Caco-2 (cell line): Measurements from ENCODE around the gene CLK4. TPM values are rescaled to one million over a fixed set of nuclear protein-coding genes. Genes with fewer than 3 reads are reported as not detected.

Source experiments
- BruUV-seq: library from RNA; stranded (reverse); fragments of 400-500 nt; replicated peaks from 2 replicates; lab custom pipeline; 2021; lab: Mats Ljungman, UMichigan
- CTCF ChIA-PET: fragments of 300-600 bp; sonication (Branson Sonifier 250); formaldehyde crosslinking; loops from one replicate; lab custom pipeline; 2022; ENCODE audit warnings: antibody characterized with exemption; lab: Charles Lee
- POLR2A ChIA-PET: fragments of 300-600 bp; sonication (Branson Sonifier 250); formaldehyde crosslinking; loops from one replicate; lab custom pipeline; 2022; ENCODE audit warnings: antibody characterized with exemption; lab: Charles Lee
- DNase-seq, 2 experiments: peaks; one replicate each; pipeline versions ENCODE4 v3.0.0 to v3.0.0-alpha.2; 2020 to 2022
- H3K27me3 ChIP-seq: replicated peaks from 2 replicates; pipeline ENCODE4 v1.6.0; 2011; ENCODE audit warnings: low read length; ENCODE audit not compliant: control insufficient read depth, insufficient read depth
- H3K36me3 ChIP-seq: 2 replicates; pipeline ENCODE4 v1.5.1; 2011; ENCODE audit warnings: low read length; ENCODE audit not compliant: control insufficient read depth, insufficient read depth
- H3K4me1 ChIP-seq: fragments of 250-450 bp; sonication (Bioruptor Pico); 2 replicates; pipeline ENCODE4 v1.5.1; 2020; ENCODE audit warnings: mild to moderate bottlenecking
- H3K4me3 ChIP-seq: 2 replicates; pipeline ENCODE4 v1.5.1; 2011; ENCODE audit warnings: low read depth, mild to moderate bottlenecking, control low read depth, low read length
- H3K9me3 ChIP-seq: fragments of 250-450 bp; sonication (Bioruptor Pico); 2 replicates; pipeline ENCODE4 v1.5.1; 2020; ENCODE audit warnings: mild to moderate bottlenecking, moderate library complexity
- H3K27ac Mint-ChIP-seq: one replicate; pipeline ENCODE4 v1.8.0; 2022; ENCODE audit warnings: mixed read lengths; ENCODE audit not compliant: unreplicated experiment
- H3K27me3 Mint-ChIP-seq: one replicate; pipeline ENCODE4 v1.8.0; 2022; ENCODE audit warnings: mixed read lengths; ENCODE audit not compliant: insufficient read depth, unreplicated experiment
- H3K36me3 Mint-ChIP-seq: one replicate; pipeline ENCODE4 v1.8.0; 2022; ENCODE audit warnings: mild to moderate bottlenecking, mixed read lengths; ENCODE audit not compliant: insufficient read depth, unreplicated experiment
- H3K4me1 Mint-ChIP-seq: one replicate; pipeline ENCODE4 v1.8.0; 2022; ENCODE audit warnings: low read depth, mixed read lengths; ENCODE audit not compliant: unreplicated experiment
- H3K4me3 Mint-ChIP-seq: one replicate; pipeline ENCODE4 v1.8.0; 2022; ENCODE audit warnings: mild to moderate bottlenecking, moderate library complexity, mixed read lengths; ENCODE audit not compliant: unreplicated experiment
- H3K9me3 Mint-ChIP-seq: one replicate; pipeline ENCODE4 v1.8.0; 2022; ENCODE audit warnings: mixed read lengths; ENCODE audit not compliant: unreplicated experiment
- intact Hi-C: fragments of 100-400 bp; cut with micrococcal nuclease; formaldehyde crosslinking; loops from one replicate; pipeline ENCODE4 v1.10.0; 2022; ENCODE audit not compliant: unreplicated experiment
- total RNA-seq: library from RNA; stranded (reverse); gene quantifications from 2 replicates; pipeline ENCODE4 v1.2.3, GENCODE V29; 2022
- TF ChIP-seq, protein P1 (sequence below), 2 experiments: fragments of 200-600 bp in 1 of 2; IDR thresholded peaks; 1 replicate in 1 of 2; 2 replicates in 1 of 2; pipeline versions ENCODE4 v1.5.1 to v1.8.0; 2011 to 2022; ENCODE audit warnings: antibody characterized with exemption in 1 of 2, control low read depth in 1 of 2, inconsistent platforms in 1 of 2, low read depth in 1 of 2, low read length in 1 of 2, mild to moderate bottlenecking in 1 of 2, moderate library complexity in 1 of 2; ENCODE audit not compliant: insufficient read depth in 1 of 2, severe bottlenecking in 1 of 2, unreplicated experiment in 1 of 2

The CLK4 gene
- total RNA-seq, 1 experiment from 2014 or later, result 26.5 TPM

DNA sequence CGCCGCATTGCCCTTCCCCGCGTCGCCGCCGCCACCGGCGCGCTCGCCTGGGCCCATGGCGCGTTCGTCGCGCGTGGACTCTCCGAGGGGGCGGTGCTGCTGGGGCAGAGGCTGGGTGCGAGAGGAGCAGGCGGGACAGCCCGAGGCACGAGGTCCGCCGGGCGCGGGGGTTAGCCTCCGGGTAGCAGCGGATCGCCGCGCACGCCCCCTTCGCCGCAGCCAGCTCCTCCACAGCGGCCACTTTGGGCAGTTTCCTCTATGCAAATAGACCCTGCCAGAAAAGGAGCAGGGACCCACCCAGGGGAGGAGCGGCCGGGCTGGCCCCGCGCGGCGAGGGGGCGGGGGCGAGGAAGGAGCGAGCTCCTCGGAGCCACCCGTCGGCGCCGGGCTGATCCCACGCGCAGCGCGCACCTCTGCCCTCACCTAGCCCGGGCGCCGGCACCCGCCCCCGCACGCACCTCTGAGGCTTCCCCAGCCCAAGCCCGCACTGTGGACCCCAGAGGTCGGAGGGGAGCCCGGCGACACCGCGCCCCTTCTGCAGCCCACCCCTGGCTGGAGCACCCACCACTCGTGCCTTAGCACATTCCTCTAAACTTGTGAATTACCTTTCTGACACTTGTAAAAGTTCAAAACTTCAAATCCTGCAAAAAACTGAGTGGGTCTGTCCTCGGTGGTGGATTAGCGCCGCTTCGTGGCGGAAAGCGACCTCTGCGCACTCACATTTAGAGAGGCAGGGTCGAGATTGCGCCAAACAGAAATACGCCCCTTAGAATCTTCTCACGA lies 36.5 kb downstream of the CLK4 start, which contains the start of gene COL23A1:
Gene COL23A1 (minus strand): TSS at position 253 of the 783 bp plus-strand sequence.
- DNase-seq, result peak; percentile 59 to 60
- H3K27me3 ChIP-seq, result no peaks in the 10 kb centered on the region
- TF ChIP-seq, protein P1, sequence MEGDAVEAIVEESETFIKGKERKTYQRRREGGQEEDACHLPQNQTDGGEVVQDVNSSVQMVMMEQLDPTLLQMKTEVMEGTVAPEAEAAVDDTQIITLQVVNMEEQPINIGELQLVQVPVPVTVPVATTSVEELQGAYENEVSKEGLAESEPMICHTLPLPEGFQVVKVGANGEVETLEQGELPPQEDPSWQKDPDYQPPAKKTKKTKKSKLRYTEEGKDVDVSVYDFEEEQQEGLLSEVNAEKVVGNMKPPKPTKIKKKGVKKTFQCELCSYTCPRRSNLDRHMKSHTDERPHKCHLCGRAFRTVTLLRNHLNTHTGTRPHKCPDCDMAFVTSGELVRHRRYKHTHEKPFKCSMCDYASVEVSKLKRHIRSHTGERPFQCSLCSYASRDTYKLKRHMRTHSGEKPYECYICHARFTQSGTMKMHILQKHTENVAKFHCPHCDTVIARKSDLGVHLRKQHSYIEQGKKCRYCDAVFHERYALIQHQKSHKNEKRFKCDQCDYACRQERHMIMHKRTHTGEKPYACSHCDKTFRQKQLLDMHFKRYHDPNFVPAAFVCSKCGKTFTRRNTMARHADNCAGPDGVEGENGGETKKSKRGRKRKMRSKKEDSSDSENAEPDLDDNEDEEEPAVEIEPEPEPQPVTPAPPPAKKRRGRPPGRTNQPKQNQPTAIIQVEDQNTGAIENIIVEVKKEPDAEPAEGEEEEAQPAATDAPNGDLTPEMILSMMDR (IDR thresholded peaks at IDR 0.05; ENCODE audit: insufficient read depth in 1 of 2, low read depth in 1 of 2, low read length in 1 of 2, severe bottlenecking in 1 of 2, unreplicated experiment in 1 of 2), result peak; percentile 48 to 80
- BruUV-seq, result no TSS peak
- Mint-ChIP-seq H3K27me3 (no peaks in the 10 kb centered on the region), H3K4me1 (no peaks in the 10 kb centered on the region), H3K9me3 (peaks cover 15% of the 10 kb centered on the region), H3K4me3 (peak within 1 kb of the TSS; percentile 80), H3K27ac (no peak within 1 kb of the TSS), H3K36me3 (peaks cover 9% of the 10 kb centered on the region)
- H3K4me3 ChIP-seq, result peak within 1 kb of the TSS; percentile 47
- ChIA-PET POLR2A (no interaction called here), CTCF (interaction anchor here (0.7 to 1.6 kb wide), 6 partner anchors 53 to 310 kb away, joined by 3 to 4 read pairs (median 4); partner anchors contain the start of gene ZNF354A)
- H3K9me3 ChIP-seq, result peaks cover 11% of the 10 kb centered on the region; the same call in 1 of the 2 replicates
- H3K4me1 ChIP-seq, result 0 out of 2 replicates have a peak, but pooled peaks cover 5% of the 10 kb centered on the region
- intact Hi-C loops, result loop anchor here (1.0 kb wide), 1 partner anchor 310 kb away; no protein-coding TSS in a partner anchor
- H3K36me3 ChIP-seq, result no peaks in the 10 kb centered on the region

DNA sequence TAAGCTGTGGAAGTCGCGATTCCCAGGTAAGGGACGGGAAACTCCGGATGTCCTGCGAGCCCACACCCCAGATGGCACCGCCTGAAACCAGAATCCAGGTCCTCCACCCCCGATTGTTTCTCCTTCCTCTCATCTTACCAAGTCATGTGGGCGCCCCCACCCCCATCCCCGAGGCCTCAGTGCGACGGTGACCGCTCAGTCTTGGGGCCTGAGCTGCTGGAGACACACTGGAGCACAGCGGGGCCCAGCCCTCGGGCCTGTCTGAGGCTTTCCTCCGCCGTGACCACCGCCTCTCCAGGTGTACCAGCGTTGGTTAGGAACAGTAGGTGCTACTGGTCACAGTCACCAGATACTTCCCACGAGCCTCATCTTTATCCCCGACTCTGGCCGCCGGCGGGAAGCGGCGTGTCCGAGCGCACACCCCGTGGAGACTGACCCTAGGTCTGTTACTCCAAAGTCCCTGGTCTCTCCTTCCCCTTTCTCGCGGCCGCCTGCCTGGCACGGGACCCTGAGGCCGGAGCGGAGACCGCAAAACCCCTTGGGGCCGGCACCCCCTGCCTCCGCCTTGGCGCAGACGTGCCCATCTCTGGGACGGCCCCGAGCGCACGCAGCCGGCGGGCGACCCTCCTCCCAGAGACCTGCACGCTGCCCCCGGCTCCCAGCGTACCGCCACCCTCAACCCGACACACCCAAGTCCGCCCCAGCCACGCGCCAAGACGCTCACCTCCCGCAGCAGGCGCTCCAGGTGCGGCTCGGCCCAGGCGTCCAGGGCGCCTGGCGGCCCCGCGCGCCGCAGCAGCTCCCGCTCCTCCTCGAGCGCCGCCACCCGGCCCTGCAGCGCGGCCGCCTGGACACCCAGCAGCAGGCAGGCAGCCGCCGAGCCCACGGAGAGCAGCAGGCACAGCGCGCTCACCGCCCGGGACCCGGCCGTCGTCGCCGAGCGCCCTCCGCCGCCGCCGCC lies 37.4 kb downstream of the CLK4 start:
- BruUV-seq, result no TSS peak
- peak overlapping the region; percentile 80 for H3K4me3 Mint-ChIP-seq
- TF ChIP-seq, protein P1 (IDR thresholded peaks at IDR 0.05; ENCODE audit: insufficient read depth in 1 of 2, low read depth in 1 of 2, low read length in 1 of 2, severe bottlenecking in 1 of 2, unreplicated experiment in 1 of 2), result no peak

More for the DNA sequence above, 37.4 kb downstream of the CLK4 start:
- H3K9me3 ChIP-seq, result peaks cover 2% of the 10 kb centered on the region; the same call in 1 of the 2 replicates
- peak in 1 of 2 experiments; percentile 54 for DNase-seq
- Mint-ChIP-seq H3K27me3 (no peaks in the 10 kb centered on the region), H3K9me3 (peaks cover 6% of the 10 kb centered on the region), H3K27ac (no peak overlapping the region), H3K36me3 (peaks cover 8% of the 10 kb centered on the region), H3K4me1 (no peaks in the 10 kb centered on the region)
- H3K4me3 ChIP-seq, result peak overlapping the region; percentile 47
- CTCF ChIA-PET, result interaction anchor here (0.7 to 1.6 kb wide), 4 partner anchors 128 to 309 kb away, joined by 3 to 4 read pairs (median 4); no protein-coding TSS in a partner anchor
- no peaks in the 10 kb centered on the region for H3K27me3 ChIP-seq
- no peaks in the 10 kb centered on the region for H3K36me3 ChIP-seq
- POLR2A ChIA-PET, result no interaction called here
- H3K4me1 ChIP-seq, result 0 out of 2 replicates have a peak, but pooled peaks cover 5% of the 10 kb centered on the region
- intact Hi-C loops, result loop anchor here (1.0 kb wide), 1 partner anchor 309 kb away; no protein-coding TSS in a partner anchor
